HUES64 (cell line): ENCODE measurements around the gene DACT2.

Source experiments
- H3K27ac ChIP-seq: 2 replicates; pipeline ENCODE4 v1.7.0; 2013; ENCODE audit warnings: low read depth, low read length, inconsistent platforms
- H3K27me3 ChIP-seq: 2 replicates; pipeline ENCODE4 v1.6.1; 2013; ENCODE audit warnings: mild to moderate bottlenecking, low read length; ENCODE audit not compliant: insufficient read depth
- H3K36me3 ChIP-seq: 2 replicates; pipeline ENCODE4 v1.6.1; 2013; ENCODE audit warnings: mild to moderate bottlenecking, low read length; ENCODE audit not compliant: insufficient read depth
- H3K4me1 ChIP-seq: 2 replicates; pipeline ENCODE4 v1.6.1; 2013; ENCODE audit warnings: mild to moderate bottlenecking, low read length, moderate library complexity; ENCODE audit not compliant: insufficient read depth
- H3K4me3 ChIP-seq: 2 replicates; pipeline ENCODE4 v1.5.1; 2013; ENCODE audit warnings: mild to moderate bottlenecking, low read length, moderate library complexity
- H3K9ac ChIP-seq: 2 replicates; pipeline ENCODE4 v1.6.1; 2013; ENCODE audit warnings: mild to moderate bottlenecking, low read depth, low read length
- H3K9me3 ChIP-seq: 2 replicates; pipeline ENCODE4 v1.6.1; 2013; ENCODE audit warnings: low read depth, low read length; ENCODE audit not compliant: insufficient read depth

The DACT2 gene

GRCh38 chr6:168256940-168257339, 62.6 kb downstream of the DACT2 start:
- no peaks in the 10 kb centered on the region for H3K27me3 ChIP-seq
- no peaks in the 10 kb centered on the region for H3K36me3 ChIP-seq
- no peak overlapping the region for H3K27ac ChIP-seq
- H3K4me3 ChIP-seq, result no peak overlapping the region
- no peaks in the 10 kb centered on the region for H3K4me1 ChIP-seq
- H3K9ac ChIP-seq, result no peak overlapping the region
- no peaks in the 10 kb centered on the region for H3K9me3 ChIP-seq
